Cardiac septum (tissue), 1 donor: ENCODE data around the gene SERGEF. TPM values are rescaled to one million over a fixed set of nuclear protein-coding genes. Genes with fewer than 3 reads are reported as not detected.

ENCODE experiments used
- DNase-seq: peaks from one replicate; pipeline ENCODE4 v3.0.0-alpha.2; 2020; ENCODE audit warnings: low spot score
- intact Hi-C: fragments of 100-400 bp; cut with DNase I; formaldehyde crosslinking; loops from one replicate; pipeline ENCODE4 v1.14.0; 2022
- total RNA-seq: library from RNA; stranded (reverse); fragmentation: NEBNext Ultra II Directional; extraction: Animal tissue kit (Norgen Biotek cat#: 25700); gene quantifications from one replicate; pipeline ENCODE4 v1.2.1, GENCODE V29; 2021
- donor health status: DM: no; HTN: no; CAD: no.

Gene SERGEF
- total RNA-seq, 1 donor from 2014 or later, result 22.4 TPM

GRCh38 chr11:17748044-17748443 lies 264.8 kb downstream of the SERGEF start:
- intact Hi-C loops, result no loop called here
- peak; percentile 73 for DNase-seq

DNA sequence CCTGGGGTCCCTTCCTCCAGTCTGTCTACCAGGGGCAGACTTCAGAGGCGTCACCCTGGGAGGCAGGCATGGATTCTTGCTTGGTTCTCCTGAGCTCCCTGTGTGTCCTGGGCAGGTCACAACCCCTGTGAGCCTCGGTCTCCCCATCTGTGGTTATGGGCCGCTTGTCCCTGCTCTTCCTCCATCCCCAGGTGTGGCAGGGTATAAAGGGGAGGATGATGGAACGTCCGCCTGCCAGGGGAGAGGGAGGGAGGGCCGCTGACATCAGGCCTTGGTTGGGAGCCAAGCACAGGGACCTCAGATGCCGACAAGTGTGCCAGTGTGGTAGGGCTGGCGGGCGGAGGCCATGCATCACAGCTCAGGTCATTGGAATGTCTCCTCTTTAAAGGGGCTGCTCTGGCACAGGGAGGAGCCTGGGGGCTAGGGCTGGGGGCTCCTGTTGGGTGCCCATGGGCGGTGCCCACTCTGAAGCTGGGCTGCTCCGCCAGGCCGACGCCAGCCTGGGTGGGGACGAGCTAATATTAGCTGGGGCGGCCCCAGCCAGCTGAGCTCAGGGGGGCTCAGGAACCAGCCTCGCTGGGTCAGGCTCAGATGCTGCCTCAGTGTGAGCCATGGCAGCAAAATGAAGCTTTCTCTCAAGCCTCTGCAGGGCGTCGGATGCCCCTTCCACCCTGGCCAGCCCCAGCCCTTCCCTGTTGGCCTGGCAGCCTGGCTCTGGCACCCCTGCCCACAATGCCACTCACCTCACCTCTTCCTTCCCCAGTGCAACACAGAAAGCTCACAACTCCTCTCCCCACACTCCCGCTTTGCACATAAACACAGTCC lies 265.5 kb downstream of the SERGEF start:
- DNase-seq, result peak; percentile 60

DNA sequence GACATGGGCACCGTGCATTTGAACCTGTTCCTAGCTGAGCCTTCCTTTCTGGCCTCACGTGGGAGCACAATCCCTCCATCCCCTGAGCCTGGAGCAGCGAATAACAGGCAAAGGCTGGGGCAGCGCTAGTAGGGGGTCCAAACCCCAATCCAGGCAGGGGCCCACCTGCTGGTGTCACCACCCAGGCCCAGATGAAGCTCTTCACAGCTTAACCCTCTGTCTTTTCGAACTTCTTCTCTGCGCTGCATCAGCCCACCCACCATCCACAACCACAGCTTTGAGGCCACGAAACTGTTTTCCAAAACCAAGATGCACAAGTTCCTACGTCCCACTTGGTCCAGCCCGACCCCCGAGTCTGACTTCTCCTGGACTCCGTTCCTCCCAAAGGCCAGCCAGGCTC lies 266.8 kb downstream of the SERGEF start:
- peak; percentile 72 for DNase-seq
- intact Hi-C loops, result no loop called here

More for the DNA sequence above, 265.5 kb downstream of the SERGEF start:
- intact Hi-C loops, result no loop called here

DNA sequence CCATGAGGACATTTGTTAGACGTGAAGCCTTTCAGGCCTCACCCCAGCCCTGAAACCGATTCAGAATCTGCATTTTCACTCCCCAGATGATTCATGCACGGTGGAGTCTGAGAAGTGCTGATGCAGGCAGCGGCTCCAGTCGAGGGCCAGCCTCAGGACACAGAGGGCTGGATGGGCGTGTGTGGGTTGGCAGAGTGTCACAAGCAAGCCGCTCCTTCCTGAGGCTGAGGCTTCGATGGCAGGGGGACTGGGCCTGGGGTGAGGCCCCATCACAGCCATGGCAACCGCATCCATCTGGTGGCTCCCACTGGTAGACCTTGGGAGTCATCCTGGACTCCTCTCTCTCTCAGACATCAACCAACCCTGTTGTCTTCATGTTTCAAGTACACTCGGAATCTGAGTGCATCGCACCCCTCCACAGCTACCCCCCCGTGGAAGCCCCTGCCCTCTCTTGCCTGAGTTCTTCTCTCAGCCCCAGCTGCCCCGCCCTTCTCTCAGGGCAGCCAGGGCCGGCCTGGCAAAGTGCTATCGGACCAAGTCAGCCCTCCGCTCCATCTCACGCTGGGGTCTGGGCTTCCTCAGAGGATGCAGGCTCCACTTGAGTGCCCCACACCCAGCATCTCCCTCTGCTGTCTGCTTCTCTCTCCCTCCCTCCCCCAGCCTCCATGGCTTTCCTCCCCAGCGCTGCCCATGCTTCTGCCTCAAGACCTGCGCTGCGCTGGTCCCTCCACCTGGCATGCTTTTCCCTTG lies 267.6 kb downstream of the SERGEF start:
- DNase-seq, result peak; percentile 58
- intact Hi-C loops, result no loop called here

DNA sequence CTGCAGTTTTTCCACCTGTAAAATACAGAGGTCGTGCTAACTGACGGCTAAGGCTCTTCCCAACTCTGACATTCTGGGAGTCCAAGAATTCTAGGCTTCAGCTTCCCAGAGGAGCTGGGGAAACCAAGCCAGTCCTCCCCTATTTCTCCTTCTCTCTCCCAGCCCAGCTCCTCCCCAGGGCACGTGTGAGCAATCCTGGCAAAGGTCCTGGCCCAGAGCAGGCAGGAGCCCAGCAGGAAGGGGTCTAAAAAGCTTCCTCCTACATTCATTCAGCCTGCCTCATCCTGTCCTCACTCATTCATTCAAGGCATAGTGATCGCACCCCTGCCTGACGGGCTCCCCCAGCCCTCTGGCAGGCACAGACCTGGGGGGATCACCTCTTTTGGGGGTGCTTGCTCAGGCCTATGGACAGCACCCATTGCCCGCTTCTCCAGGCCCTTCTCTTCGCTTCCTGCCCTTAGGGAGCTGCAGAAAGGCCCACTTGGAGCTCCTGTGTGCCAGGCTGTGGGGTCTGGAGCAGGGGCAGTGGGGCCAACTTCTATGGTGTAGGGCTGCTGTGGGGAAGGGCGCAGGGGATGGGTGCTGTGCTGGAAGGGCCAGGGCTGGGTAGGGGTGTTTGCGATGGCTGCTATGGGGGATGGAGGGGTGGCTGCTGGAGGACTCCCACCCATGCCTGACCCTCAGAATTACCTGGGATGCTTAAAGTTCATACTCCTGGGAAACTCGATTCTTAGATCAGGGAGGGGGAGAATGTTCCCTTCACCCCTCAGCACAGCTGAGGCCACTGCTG lies 268.5 kb downstream of the SERGEF start:
- peak; percentile 58 for DNase-seq
- intact Hi-C loops, result no loop called here

DNA sequence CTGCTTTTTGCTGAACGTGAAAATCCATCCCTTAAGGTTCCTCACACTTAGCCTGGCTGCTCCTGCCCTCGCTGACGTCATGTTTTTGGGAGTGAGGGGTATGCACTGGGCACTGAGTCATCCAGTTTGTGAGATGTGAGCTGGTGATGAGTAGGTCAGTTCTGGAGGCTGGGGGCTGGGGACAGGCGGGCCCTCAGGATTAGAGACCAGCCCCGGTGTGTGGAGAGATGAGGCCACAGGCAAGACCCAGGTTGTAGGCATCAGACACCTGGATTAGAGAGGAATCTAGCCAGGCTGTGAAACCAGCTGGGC lies 269.1 kb downstream of the SERGEF start:
- peak; percentile 20 for DNase-seq
- intact Hi-C loops, result no loop called here

GRCh38 chr11:17743026-17743807 lies 269.6 kb downstream of the SERGEF start:
- intact Hi-C loops, result no loop called here
- DNase-seq, result peak; percentile 59

DNA sequence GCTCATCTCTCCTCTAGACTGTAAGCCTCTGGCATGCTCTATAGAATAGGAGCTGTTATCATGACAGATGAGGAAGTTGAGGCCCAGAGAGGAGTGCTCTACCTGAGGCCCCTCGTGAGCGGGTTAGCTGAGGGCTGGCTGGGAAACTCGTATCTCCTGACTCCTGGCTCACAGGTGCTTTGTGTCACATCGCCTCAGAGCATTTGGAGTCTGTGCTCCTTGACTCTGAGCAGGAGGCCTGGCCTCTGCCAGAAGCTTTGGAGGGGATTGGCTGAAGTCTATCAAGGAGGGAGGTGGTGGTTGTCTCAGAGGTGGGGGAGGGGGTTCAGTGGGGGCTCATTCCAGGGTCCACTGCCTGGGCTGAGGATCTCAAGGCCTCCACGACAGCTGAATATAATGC lies 270.8 kb downstream of the SERGEF start:
- intact Hi-C loops, result no loop called here
- peak; percentile 39 for DNase-seq

- DNase-seq, result peak; percentile 66
- intact Hi-C loops, result no loop called here
These were observed 271.4 kb downstream of the SERGEF start for GRCh38 chr11:17741487-17741886.

DNA sequence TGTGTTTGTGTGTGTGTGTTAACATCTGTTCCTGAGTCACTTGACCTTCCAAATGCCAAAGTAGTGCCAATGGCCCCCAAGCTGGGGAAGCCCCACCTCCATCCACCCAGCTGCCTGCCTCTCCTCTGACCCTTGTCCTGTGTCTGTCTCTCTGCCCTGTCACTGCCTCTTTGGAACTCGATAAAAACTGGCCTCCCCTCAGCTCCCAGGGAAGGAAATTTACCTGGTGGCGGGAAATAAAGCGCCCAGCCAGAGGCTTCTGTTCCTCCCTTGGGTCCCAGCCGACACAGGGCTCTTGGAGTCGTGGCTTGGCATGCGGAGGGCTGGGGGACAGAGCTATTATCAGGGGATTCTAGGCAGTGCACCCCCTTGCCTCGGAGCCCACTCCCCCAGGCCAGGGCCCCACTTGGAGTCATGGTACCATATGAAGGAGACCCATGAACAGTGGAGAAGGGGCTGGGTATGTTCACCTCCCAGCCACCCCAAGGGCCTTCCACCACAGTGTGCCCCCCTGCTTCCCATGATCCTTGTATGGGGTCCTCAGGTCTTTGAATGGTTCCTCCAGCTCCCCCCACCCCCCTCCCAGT lies 272.1 kb downstream of the SERGEF start:
- DNase-seq, result peak; percentile 57
- intact Hi-C loops, result no loop called here

- peak; percentile 71 for DNase-seq
- intact Hi-C loops, result no loop called here
These were observed 272.9 kb downstream of the SERGEF start for GRCh38 chr11:17739945-17740338.

DNA sequence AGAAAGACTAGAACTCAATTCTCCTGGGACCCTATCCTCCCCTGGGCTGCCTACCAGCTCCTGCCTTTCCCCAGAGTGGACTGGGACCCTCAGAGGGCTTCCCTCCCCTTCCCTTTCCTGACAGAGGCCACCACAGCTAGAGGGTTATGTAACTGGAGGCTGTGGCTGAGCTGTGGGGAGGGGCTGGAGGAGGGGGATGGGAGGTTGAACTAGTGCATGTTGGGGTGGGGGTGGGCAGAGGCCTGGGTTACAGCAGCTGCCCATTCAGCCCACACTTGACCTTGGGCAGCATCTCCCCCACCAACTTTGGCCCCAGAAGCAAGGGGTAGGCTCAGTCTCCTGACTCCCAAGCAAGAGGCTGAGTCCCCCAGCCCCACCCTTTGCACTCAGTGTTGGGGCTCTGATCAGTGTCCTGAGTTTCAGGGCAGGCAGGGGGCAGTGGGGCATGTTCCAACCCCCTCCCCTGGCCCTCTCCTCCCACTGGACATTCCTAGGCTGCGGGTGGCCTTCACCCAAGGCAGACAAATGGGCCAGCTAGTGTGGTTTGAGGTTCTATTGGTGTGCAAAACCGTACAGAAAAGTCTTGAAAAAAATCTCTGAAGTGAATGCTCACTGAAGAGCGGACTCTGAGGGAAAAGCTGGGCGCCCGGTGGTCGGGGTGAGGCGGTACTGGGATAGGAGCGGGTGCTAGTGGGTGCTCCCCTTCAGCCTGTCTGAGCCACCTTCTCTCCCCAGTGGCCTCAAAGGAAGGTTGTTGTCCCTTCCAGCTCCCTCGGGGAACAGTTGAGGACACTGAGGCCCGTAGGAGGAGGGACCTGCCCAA lies 274.5 kb downstream of the SERGEF start:
- peak; percentile 38 for DNase-seq
- intact Hi-C loops, result no loop called here

Other genes with a start within 250 kb of the SERGEF start
- gene TPH1, start 33.2 kb upstream of the SERGEF start, total RNA-seq, result 0.30 TPM
- 9.3 TPM for gene SAAL1, start 93.0 kb upstream of the SERGEF start, total RNA-seq
- not detected for gene MRGPRX3, start 119.5 kb upstream of the SERGEF start, total RNA-seq
- gene MRGPRX4, start 159.8 kb upstream of the SERGEF start, total RNA-seq, result not detected
- not detected for gene SAA4, start 223.8 kb upstream of the SERGEF start, total RNA-seq
- 0.48 TPM for gene SAA2, start 235.6 kb upstream of the SERGEF start, total RNA-seq